ENCODE data around the gene TEX54. TPM values are rescaled to one million over a fixed set of nuclear protein-coding genes. Genes with fewer than 3 reads are reported as not detected.

Gene TEX54
- total and polyA plus RNA-seq, 2 of the 13 experiments (the other 11 are each of a cell fraction or from before 2014, with no cell fraction given) = not detected

DNA sequence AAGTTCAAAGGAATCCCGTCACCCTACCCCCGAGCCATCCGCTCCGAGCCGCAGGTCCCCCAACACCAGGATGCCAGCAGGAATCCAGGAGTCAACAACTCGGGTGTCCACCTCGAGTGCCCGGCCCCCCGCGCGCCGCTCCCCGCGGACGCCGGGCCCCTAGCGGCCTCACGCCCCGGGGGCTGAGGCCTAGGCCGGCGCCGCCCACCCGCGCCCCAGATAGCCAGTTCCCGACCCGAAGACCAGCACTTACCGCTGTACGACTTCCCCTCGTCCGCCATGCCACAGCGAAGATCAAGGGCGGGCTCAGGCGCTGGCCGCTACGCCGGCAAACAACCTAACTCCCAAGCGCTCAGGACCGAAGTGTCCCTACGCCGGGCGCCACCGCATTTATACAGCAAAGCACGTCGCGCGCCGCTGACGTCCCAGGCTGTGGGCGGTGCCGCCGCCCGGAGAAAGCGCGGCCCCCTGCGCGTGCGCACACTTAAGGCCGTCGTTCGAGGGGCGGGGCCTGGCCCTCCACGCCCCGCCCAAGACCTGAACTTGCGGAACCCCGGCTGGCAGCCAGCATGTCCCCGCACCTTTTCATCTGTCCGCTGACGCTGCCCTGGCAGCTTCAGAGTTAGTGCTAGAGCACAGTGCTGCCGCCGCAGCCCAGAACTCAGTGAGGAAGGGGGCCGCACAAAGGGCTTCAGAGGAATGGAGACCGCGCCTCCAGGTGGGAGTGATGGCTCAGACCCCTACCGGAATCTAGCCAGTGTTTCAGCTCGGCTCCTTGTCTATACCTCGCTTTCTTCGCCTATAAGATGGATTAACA, 27.4 kb downstream of the TEX54 start, which contains the start of gene NXF1 (continued):
- TF ChIP-seq, protein P1, sequence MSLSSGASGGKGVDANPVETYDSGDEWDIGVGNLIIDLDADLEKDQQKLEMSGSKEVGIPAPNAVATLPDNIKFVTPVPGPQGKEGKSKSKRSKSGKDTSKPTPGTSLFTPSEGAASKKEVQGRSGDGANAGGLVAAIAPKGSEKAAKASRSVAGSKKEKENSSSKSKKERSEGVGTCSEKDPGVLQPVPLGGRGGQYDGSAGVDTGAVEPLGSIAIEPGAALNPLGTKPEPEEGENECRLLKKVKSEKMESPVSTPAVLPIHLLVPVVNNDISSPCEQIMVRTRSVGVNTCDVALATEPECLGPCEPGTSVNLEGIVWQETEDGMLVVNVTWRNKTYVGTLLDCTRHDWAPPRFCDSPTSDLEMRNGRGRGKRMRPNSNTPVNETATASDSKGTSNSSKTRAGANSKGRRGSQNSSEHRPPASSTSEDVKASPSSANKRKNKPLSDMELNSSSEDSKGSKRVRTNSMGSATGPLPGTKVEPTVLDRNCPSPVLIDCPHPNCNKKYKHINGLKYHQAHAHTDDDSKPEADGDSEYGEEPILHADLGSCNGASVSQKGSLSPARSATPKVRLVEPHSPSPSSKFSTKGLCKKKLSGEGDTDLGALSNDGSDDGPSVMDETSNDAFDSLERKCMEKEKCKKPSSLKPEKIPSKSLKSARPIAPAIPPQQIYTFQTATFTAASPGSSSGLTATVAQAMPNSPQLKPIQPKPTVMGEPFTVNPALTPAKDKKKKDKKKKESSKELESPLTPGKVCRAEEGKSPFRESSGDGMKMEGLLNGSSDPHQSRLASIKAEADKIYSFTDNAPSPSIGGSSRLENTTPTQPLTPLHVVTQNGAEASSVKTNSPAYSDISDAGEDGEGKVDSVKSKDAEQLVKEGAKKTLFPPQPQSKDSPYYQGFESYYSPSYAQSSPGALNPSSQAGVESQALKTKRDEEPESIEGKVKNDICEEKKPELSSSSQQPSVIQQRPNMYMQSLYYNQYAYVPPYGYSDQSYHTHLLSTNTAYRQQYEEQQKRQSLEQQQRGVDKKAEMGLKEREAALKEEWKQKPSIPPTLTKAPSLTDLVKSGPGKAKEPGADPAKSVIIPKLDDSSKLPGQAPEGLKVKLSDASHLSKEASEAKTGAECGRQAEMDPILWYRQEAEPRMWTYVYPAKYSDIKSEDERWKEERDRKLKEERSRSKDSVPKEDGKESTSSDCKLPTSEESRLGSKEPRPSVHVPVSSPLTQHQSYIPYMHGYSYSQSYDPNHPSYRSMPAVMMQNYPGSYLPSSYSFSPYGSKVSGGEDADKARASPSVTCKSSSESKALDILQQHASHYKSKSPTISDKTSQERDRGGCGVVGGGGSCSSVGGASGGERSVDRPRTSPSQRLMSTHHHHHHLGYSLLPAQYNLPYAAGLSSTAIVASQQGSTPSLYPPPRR (CRISPR knock-in tag; IDR thresholded peaks at IDR 0.05; ENCODE audit: borderline replicate concordance) = no peak
- no peak for TF ChIP-seq SMARCC2 (IDR thresholded peaks at IDR 0.05)
- TF ChIP-seq ZNF335 (CRISPR knock-in tag; IDR thresholded peaks at IDR 0.05) = peak; percentile 76; the same call in 1 of the 2 replicates
- TF ChIP-seq, protein P2, sequence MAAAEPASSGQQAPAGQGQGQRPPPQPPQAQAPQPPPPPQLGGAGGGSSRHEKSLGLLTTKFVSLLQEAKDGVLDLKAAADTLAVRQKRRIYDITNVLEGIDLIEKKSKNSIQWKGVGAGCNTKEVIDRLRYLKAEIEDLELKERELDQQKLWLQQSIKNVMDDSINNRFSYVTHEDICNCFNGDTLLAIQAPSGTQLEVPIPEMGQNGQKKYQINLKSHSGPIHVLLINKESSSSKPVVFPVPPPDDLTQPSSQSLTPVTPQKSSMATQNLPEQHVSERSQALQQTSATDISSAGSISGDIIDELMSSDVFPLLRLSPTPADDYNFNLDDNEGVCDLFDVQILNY (CRISPR knock-in tag; conservative IDR thresholded peaks at IDR 0.05) = peak; percentile 78; the same call in 1 of the 2 replicates
- peak; percentile 58; the same call in 1 of the 2 replicates for TF ChIP-seq CHD2 (IDR thresholded peaks at IDR 0.05; ENCODE audit: low read depth, low read length)
- TF ChIP-seq NFE2L1 (CRISPR knock-in tag; IDR thresholded peaks at IDR 0.05; ENCODE audit: borderline replicate concordance) = no peak
- no peak for TF ChIP-seq RORA (CRISPR knock-in tag; IDR thresholded peaks at IDR 0.05)
- peak; percentile 74; the same call in 1 of the 2 replicates for TF ChIP-seq ZNF329 (CRISPR knock-in tag; IDR thresholded peaks at IDR 0.05; ENCODE audit: low read depth)
- no peak for TF ChIP-seq ZNF282 (IDR thresholded peaks at IDR 0.05; ENCODE audit: partially characterized antibody)
- TF ChIP-seq ZNF350 (CRISPR knock-in tag; IDR thresholded peaks at IDR 0.05; ENCODE audit: borderline replicate concordance, low read depth) = peak; percentile 80
- TF ChIP-seq, protein P3, sequence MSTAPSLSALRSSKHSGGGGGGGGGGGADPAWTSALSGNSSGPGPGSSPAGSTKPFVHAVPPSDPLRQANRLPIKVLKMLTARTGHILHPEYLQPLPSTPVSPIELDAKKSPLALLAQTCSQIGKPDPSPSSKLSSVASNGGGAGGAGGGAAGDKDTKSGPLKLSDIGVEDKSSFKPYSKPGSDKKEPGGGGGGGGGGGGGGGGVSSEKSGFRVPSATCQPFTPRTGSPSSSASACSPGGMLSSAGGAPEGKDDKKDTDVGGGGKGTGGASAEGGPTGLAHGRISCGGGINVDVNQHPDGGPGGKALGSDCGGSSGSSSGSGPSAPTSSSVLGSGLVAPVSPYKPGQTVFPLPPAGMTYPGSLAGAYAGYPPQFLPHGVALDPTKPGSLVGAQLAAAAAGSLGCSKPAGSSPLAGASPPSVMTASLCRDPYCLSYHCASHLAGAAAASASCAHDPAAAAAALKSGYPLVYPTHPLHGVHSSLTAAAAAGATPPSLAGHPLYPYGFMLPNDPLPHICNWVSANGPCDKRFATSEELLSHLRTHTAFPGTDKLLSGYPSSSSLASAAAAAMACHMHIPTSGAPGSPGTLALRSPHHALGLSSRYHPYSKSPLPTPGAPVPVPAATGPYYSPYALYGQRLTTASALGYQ (CRISPR knock-in tag; IDR thresholded peaks at IDR 0.05) = peak; percentile 45; the same call in 1 of the 2 replicates
- no peak for TF ChIP-seq SUZ12 (IDR thresholded peaks at IDR 0.05; ENCODE audit: low read depth, low read length)
- peak; percentile 92 for TF ChIP-seq CREM (IDR thresholded peaks at IDR 0.05)
- peak; percentile 74 for TF ChIP-seq CREM (CRISPR knock-in tag; IDR thresholded peaks at IDR 0.05)
- peak; percentile 100 for TF ChIP-seq RBFOX2 (IDR thresholded peaks at IDR 0.05; ENCODE audit: low read depth, low read length)
- no peak for TF ChIP-seq ZNF737 (CRISPR knock-in tag; IDR thresholded peaks at IDR 0.05; ENCODE audit: borderline replicate concordance)
